ENCODE data around the gene PALLD. TPM values are rescaled to one million over a fixed set of nuclear protein-coding genes. Genes with fewer than 3 reads are reported as not detected.

The PALLD gene
- total and polyA plus RNA-seq, 2 of the 13 experiments (the other 11 are each of a cell fraction or from before 2014, with no cell fraction given) = 0.50 to 1.5 TPM

DNA sequence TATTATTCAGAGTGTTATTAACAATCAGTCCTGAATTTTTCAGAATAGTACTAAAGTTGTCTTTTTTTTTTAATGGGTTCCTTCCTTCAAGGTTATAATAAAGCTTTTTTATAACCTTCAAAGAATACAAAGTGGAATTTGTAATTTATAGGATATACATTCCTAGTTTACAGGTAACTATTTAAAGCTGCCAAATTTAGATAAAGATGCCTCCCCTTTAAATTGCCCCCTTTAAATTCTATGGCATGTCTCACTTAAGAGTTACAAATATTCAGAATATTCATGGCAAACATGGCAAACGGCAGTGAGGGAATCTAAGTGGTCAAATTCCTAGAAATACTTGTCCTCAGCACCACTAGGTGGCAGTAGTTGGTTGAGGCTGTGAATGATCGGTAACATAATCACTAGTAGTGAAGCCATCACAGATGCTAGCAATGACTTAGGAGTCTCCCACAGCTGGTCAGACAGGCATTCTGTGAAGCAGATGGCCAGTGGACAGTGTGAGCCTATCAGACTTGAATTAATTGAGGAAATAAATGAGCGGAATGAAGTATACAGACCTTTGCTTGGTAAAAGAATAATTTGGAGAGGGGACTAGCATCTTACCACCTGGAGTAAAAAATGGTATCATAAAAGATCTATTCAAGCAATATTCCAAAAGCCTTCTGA, 426.8 kb downstream of the PALLD start (continued):
- no peak for TF ChIP-seq ZNF773 (CRISPR knock-in tag; IDR thresholded peaks at IDR 0.05; ENCODE audit: borderline replicate concordance)
- no peak for TF ChIP-seq ZNF550 (CRISPR knock-in tag; IDR thresholded peaks at IDR 0.05; ENCODE audit: borderline replicate concordance)
- TF ChIP-seq, protein P1, sequence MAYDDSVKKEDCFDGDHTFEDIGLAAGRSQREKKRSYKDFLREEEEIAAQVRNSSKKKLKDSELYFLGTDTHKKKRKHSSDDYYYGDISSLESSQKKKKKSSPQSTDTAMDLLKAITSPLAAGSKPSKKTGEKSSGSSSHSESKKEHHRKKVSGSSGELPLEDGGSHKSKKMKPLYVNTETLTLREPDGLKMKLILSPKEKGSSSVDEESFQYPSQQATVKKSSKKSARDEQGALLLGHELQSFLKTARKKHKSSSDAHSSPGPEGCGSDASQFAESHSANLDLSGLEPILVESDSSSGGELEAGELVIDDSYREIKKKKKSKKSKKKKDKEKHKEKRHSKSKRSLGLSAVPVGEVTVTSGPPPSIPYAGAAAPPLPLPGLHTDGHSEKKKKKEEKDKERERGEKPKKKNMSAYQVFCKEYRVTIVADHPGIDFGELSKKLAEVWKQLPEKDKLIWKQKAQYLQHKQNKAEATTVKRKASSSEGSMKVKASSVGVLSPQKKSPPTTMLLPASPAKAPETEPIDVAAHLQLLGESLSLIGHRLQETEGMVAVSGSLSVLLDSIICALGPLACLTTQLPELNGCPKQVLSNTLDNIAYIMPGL (CRISPR knock-in tag; IDR thresholded peaks at IDR 0.05; ENCODE audit: borderline replicate concordance in 1 of 2, low read depth in 1 of 2) = 0 out of 4 replicates have a peak, but pooled peaks of 1 of the 2 experiments have one; percentile 19
- no peak for TF ChIP-seq ZKSCAN8 (CRISPR knock-in tag; IDR thresholded peaks at IDR 0.05; ENCODE audit: borderline replicate concordance)
- TF ChIP-seq, protein P2, sequence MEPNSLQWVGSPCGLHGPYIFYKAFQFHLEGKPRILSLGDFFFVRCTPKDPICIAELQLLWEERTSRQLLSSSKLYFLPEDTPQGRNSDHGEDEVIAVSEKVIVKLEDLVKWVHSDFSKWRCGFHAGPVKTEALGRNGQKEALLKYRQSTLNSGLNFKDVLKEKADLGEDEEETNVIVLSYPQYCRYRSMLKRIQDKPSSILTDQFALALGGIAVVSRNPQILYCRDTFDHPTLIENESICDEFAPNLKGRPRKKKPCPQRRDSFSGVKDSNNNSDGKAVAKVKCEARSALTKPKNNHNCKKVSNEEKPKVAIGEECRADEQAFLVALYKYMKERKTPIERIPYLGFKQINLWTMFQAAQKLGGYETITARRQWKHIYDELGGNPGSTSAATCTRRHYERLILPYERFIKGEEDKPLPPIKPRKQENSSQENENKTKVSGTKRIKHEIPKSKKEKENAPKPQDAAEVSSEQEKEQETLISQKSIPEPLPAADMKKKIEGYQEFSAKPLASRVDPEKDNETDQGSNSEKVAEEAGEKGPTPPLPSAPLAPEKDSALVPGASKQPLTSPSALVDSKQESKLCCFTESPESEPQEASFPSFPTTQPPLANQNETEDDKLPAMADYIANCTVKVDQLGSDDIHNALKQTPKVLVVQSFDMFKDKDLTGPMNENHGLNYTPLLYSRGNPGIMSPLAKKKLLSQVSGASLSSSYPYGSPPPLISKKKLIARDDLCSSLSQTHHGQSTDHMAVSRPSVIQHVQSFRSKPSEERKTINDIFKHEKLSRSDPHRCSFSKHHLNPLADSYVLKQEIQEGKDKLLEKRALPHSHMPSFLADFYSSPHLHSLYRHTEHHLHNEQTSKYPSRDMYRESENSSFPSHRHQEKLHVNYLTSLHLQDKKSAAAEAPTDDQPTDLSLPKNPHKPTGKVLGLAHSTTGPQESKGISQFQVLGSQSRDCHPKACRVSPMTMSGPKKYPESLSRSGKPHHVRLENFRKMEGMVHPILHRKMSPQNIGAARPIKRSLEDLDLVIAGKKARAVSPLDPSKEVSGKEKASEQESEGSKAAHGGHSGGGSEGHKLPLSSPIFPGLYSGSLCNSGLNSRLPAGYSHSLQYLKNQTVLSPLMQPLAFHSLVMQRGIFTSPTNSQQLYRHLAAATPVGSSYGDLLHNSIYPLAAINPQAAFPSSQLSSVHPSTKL (CRISPR knock-in tag; IDR thresholded peaks at IDR 0.05) = 0 out of 2 replicates have a peak, but pooled peaks have one; percentile 16
